Hepatocyte (in vitro differentiated cells): ENCODE results near the gene HASPIN.

ENCODE experiments used
- EZH2 ChIP-seq: fragments of 200-600 bp; sonication (generic); IDR thresholded peaks from 2 replicates; pipeline ENCODE4 v1.6.1; 2016; ENCODE audit warnings: antibody characterized with exemption, mild to moderate bottlenecking, borderline replicate concordance
- TF ChIP-seq, protein P1 (sequence below): fragments of 200-600 bp; sonication (generic); IDR thresholded peaks from 2 replicates; pipeline ENCODE4 v1.5.1; 2016; ENCODE audit warnings: antibody characterized with exemption, mild to moderate bottlenecking; ENCODE audit not compliant: poor library complexity

DNA sequence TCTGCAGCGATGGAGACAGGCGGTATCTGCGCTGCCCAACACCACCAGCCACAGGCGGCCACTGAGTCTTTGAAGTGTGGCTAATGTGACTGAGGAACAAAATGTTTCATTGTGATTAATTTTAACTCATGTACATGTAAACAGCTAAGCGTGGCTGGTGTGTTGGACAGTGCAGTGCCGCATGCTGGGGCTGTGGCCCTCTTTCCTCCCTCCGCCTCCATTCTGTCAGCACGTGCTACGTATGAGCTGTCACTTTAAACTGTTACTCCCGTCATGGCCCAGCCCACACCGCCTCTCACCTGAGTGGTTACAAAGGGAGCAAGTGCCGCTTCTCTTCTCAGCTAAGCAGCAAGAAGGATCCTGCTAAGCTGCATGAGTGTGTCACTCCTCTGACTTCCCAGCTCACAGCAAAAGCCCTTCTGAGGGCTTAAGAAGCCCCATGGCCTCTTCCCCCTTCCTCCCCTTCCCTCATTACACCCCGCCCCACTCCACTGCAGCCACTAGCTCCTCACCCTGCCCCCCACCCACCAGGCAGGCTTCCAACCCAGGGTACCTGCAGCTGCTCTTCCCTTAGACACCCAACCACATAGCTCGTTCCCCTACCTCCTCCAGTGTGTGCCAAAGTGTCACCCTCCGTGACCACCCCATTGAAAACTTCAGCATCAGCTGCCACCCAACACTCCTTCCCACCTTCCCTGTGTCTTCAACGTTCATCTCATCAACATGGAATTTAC lies 15.0 kb downstream of the HASPIN start:
- TF ChIP-seq, protein P1, sequence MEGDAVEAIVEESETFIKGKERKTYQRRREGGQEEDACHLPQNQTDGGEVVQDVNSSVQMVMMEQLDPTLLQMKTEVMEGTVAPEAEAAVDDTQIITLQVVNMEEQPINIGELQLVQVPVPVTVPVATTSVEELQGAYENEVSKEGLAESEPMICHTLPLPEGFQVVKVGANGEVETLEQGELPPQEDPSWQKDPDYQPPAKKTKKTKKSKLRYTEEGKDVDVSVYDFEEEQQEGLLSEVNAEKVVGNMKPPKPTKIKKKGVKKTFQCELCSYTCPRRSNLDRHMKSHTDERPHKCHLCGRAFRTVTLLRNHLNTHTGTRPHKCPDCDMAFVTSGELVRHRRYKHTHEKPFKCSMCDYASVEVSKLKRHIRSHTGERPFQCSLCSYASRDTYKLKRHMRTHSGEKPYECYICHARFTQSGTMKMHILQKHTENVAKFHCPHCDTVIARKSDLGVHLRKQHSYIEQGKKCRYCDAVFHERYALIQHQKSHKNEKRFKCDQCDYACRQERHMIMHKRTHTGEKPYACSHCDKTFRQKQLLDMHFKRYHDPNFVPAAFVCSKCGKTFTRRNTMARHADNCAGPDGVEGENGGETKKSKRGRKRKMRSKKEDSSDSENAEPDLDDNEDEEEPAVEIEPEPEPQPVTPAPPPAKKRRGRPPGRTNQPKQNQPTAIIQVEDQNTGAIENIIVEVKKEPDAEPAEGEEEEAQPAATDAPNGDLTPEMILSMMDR: no peak
- TF ChIP-seq EZH2: no peak
